ENCODE data around the gene NOP53. TPM values are rescaled to one million over a fixed set of nuclear protein-coding genes. Genes with fewer than 3 reads are reported as not detected.

Gene NOP53
- total RNA-seq, 2 donors from 2014 or later, result 189 to 220 TPM

DNA sequence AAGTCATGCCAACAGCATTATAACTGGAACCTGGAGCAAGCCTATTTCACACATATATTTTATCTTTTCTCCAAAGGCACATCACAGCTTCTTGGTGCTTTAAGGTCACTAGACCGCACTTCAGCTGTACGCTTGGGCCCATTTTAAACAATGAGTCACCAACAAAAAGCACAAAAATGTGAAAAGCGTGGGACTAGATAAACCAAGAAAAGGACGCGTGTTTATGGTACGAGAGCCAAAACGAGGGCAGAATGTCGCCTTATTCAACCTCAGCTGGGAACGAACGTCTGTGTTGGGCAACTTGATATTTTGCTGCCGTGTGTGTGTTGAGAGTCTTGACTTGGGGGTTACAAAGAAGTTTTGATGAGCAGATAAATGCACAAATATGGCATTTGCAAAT is 41.3 kb upstream of the NOP53 start:
- H3K36me3 ChIP-seq, result peaks cover 21% of the 10 kb centered on the region
- DNase-seq (ENCODE audit: low spot score), result no peak

DNA sequence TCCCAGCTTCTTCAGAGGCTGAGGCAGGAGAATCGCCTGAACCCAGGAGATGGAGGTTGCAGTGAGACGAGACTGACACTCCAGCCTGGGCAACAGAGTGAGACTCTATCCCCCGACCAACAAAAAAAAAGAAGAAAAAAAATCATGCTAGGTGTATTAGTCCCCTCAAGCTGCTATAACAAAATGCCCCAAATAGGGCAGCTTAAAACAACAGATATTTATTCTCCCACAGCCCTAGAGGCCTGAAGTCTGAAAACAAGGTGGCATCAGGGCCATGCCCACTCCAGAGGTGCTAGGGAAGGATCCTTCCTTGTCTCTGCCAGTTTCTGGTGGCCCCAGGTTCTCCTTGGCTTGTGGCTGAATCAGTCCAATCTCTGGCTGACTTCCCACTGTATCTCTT is 40.7 kb upstream of the NOP53 start:
- ATAC-seq (ENCODE audit: insufficient number of reproducible peaks, low FRiP score, low read depth), result no peak
- DNase-seq (ENCODE audit: low spot score), result no peak
- no peak overlapping the region for H3K4me3 ChIP-seq
- no peak overlapping the region for H3K27ac ChIP-seq
- no peaks in the 10 kb centered on the region for H3K4me1 ChIP-seq (ENCODE audit: control insufficient read depth in 1 of 2, low read depth in 2 of 2)
- H3K36me3 ChIP-seq, result peaks cover 16% of the 10 kb centered on the region
- H3K27me3 ChIP-seq (replicated peaks; ENCODE audit: insufficient read depth), result no peaks in the 10 kb centered on the region
- TF ChIP-seq, protein P1, sequence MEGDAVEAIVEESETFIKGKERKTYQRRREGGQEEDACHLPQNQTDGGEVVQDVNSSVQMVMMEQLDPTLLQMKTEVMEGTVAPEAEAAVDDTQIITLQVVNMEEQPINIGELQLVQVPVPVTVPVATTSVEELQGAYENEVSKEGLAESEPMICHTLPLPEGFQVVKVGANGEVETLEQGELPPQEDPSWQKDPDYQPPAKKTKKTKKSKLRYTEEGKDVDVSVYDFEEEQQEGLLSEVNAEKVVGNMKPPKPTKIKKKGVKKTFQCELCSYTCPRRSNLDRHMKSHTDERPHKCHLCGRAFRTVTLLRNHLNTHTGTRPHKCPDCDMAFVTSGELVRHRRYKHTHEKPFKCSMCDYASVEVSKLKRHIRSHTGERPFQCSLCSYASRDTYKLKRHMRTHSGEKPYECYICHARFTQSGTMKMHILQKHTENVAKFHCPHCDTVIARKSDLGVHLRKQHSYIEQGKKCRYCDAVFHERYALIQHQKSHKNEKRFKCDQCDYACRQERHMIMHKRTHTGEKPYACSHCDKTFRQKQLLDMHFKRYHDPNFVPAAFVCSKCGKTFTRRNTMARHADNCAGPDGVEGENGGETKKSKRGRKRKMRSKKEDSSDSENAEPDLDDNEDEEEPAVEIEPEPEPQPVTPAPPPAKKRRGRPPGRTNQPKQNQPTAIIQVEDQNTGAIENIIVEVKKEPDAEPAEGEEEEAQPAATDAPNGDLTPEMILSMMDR (IDR thresholded peaks at IDR 0.05), result no peak
- H3K9me3 ChIP-seq, result no peaks in the 10 kb centered on the region

More for the DNA sequence above, 41.3 kb upstream of the NOP53 start:
- H3K27me3 ChIP-seq (replicated peaks; ENCODE audit: insufficient read depth), result no peaks in the 10 kb centered on the region
- H3K4me1 ChIP-seq (ENCODE audit: control insufficient read depth in 1 of 2, low read depth in 2 of 2), result no peaks in the 10 kb centered on the region
- TF ChIP-seq, protein P1 (IDR thresholded peaks at IDR 0.05), result no peak
- ATAC-seq (ENCODE audit: insufficient number of reproducible peaks, low FRiP score, low read depth), result no peak
- H3K27ac ChIP-seq, result no peak overlapping the region
- no peaks in the 10 kb centered on the region for H3K9me3 ChIP-seq
- H3K4me3 ChIP-seq, result no peak overlapping the region

DNA sequence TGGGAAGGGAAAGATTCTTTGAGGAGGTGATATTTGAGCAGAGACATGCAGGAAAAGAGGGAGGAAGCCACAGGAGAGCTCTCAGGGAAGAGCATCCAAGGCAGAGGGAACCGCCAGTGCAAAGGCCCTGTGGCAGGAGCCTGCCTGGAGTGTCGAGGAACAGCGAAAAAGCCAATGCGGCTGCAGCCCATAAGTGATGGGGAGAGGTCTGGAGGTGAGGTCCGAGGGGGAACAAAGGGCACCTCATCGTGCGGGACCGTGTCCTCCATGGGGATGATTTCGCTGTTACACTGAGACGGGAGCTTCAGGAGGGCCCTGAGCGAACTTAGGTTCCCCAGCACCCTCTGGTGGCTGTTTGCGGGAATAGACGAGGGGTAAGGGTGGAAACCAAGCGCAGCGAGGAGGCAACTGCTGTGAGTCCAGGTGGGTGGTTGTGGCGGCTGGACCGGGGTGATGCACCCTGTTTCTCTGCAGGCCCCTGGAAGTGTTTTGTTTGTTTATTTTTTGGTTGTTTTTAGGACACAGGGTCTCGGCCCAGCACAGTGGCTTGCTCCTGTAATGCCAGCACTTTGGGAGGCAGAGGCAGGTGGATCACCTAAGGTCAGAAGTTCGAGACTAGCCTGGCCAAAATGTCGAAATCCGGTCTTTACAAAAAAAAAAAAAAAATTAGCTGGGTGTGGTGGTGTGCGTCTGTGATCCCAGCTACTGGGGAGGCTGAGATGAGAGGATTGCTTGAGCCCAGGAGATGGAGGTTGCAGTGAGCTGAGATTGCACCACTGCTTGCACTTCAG is 38.0 kb upstream of the NOP53 start:
- H3K4me1 ChIP-seq (ENCODE audit: control insufficient read depth in 1 of 2, low read depth in 2 of 2), result no peaks in the 10 kb centered on the region
- ATAC-seq (ENCODE audit: insufficient number of reproducible peaks, low FRiP score, low read depth) (peak; percentile 42), DNase-seq (ENCODE audit: low spot score) (no peak)
- no peak overlapping the region for H3K27ac ChIP-seq
- peaks cover 1% of the 10 kb centered on the region for H3K36me3 ChIP-seq
- no peak overlapping the region for H3K4me3 ChIP-seq
- no peaks in the 10 kb centered on the region for H3K9me3 ChIP-seq
- H3K27me3 ChIP-seq (replicated peaks; ENCODE audit: insufficient read depth), result no peaks in the 10 kb centered on the region
- TF ChIP-seq, protein P1 (IDR thresholded peaks at IDR 0.05), result peak; percentile 83

DNA sequence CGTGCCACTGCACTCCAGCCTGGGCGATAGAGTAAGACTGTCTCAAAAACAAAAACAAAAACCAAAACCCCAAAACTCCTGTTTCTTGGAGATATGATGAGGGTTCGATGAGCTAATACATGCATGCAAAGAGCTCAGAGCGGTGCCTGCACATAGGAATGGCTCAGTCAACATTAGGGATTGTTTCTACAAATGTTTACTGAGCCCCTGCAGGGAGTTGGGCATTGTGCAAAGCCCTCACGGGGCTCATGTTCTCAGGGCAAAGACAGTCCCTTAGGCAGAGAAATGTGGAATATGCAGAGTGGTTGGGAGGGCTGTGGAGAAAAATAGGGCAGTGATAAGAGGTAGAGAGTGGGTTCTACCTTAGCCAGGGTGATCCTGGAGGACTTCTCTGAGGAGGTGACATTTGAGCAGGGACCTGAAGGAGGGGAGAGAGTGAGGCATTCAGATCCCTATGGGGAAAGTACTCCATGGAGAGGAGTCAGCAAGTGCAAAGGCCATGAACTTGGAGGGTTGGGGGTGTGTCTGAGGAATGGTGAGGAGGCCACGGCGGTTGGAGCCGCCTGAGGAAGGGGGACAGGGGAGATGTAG is 33.6 kb upstream of the NOP53 start:
- TF ChIP-seq, protein P1 (IDR thresholded peaks at IDR 0.05), result no peak
- no peak for DNase-seq (ENCODE audit: low spot score)
- Histone ChIP-seq H3K4me1 (ENCODE audit: control insufficient read depth in 1 of 2, low read depth in 2 of 2) (peaks cover 10 to 26% of the 10 kb centered on the region in 2 donors), H3K4me3 (no peak overlapping the region), H3K27ac (no peak overlapping the region), H3K36me3 (peaks cover 6% of the 10 kb centered on the region), H3K9me3 (no peaks in the 10 kb centered on the region), H3K27me3 (replicated peaks; ENCODE audit: insufficient read depth) (no peaks in the 10 kb centered on the region)
- ATAC-seq (ENCODE audit: insufficient number of reproducible peaks, low FRiP score, low read depth), result no peak

Measured in thoracic aorta (tissue), 2 donors.